ENCODE data around the gene SCN2A. TPM values are rescaled to one million over a fixed set of nuclear protein-coding genes. Genes with fewer than 3 reads are reported as not detected.
"Not testable (repeated sequence)": the region's sequence is repeated elsewhere in the genome, so short reads cannot be mapped to it uniquely, and the experiment has no call there.

The SCN2A gene
- polyA plus RNA-seq, 1 donor from 2014 or later: 0.06 TPM

DNA sequence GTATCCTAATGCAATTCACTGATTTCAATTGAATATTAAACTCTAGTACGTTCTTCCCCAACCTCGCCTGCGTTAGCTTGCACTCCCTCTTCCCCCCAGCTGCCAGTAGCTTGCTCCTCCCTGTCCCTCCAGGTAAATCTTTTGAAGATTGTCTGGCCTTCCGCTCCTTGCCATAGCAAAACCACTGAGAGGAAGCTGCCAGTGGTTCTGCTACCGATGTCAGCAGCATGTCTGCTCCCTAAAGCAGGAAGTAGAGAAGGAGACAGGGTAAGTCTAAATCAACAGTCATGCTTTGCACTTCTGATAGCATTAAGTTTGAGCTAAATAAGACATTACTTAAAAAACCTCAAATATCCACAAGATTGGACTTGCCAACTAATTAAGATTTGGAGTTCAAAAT is 89.1 kb downstream of the SCN2A start:
- Mint-ChIP-seq H3K9me3 (no peaks in the 10 kb centered on the region), H3K27ac (no peak overlapping the region), H3K4me1 (peaks cover 0 to 8% (median 6%) of the 10 kb centered on the region in 3 donors), H3K4me3 (no peak overlapping the region), H3K27me3 (peaks cover 1% of the 10 kb centered on the region), H3K36me3 (no peaks in the 10 kb centered on the region)

GRCh38 chr2:165344276-165344675 is 105.1 kb downstream of the SCN2A start:
- not testable (repeated sequence) for H3K36me3 Mint-ChIP-seq, H3K27me3 Mint-ChIP-seq, H3K4me3 Mint-ChIP-seq, H3K4me1 Mint-ChIP-seq, H3K27ac Mint-ChIP-seq, H3K9me3 Mint-ChIP-seq

DNA sequence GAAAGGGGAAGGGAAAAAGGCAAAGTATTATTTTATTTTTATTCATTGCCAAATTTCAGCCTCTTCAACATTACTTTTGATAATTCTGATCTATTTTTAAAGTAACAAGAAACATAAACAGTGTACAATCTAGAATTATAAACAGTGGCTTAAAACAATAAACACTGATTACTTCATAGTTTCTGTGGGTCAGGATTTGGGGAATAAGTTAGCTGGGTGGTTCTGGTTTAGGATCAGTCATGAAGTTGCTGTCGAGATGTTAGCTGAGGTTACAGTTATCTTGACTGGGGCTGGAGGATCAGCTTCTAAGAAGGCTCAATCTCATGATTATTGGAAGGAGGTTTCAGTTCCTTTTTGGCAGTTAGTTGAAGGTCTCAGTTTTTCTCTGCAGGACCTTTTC is 109.2 kb downstream of the SCN2A start:
- no peak overlapping the region for H3K4me3 Mint-ChIP-seq
- H3K4me1 Mint-ChIP-seq: peaks cover 0 to 4% (median 2%) of the 10 kb centered on the region in 3 donors
- H3K27ac Mint-ChIP-seq: no peak overlapping the region
- no peaks in the 10 kb centered on the region for H3K36me3 Mint-ChIP-seq
- no peaks in the 10 kb centered on the region for H3K27me3 Mint-ChIP-seq
- H3K9me3 Mint-ChIP-seq: no peaks in the 10 kb centered on the region

DNA sequence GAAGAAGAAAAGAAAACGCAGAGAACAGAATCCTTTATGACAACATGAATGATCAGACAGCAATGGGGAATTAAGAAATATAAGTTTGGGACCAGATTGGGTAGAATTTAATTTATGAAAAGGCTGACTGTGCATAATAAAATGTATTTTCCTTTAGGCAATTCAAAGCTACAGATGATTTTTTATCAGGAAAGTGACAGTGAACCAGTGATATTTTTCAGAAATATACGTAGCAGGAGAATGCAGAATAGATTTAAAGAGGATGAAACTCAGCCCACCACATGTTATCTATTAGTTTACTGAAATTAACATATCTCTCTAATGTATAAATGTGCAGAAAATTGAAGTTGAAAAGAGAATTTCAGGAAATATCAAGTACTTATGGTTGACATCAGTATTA is 110.0 kb downstream of the SCN2A start:
- no peak overlapping the region for H3K27ac Mint-ChIP-seq
- no peak overlapping the region for H3K4me3 Mint-ChIP-seq
- H3K27me3 Mint-ChIP-seq: no peaks in the 10 kb centered on the region
- H3K9me3 Mint-ChIP-seq: no peaks in the 10 kb centered on the region
- H3K36me3 Mint-ChIP-seq: no peaks in the 10 kb centered on the region
- peaks cover 0 to 4% (median 2%) of the 10 kb centered on the region in 3 donors for H3K4me1 Mint-ChIP-seq

DNA sequence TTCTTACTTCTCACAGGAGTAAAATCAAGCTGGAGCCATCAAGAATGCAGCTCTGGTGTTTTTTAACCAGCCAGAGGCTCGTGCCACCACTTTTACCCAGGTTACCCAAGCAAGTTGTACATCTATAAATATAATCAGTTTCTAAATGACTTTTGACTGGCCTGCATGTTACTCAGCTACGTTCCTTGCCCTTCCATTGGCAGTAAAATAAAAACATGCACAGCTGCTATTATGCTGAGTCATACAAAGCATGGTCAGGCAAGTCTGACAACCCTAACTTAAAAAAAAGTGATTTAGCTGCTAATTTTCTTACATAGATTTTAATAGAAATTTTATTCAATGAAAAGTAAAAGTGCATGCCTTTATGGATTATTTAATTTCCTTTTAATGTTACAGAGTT is 118.5 kb downstream of the SCN2A start:
- no peaks in the 10 kb centered on the region for H3K27me3 Mint-ChIP-seq
- no peaks in the 10 kb centered on the region for H3K9me3 Mint-ChIP-seq
- no peaks in the 10 kb centered on the region for H3K4me1 Mint-ChIP-seq
- no peak overlapping the region for H3K4me3 Mint-ChIP-seq
- H3K27ac Mint-ChIP-seq: no peak overlapping the region
- H3K36me3 Mint-ChIP-seq: peaks cover 2% of the 10 kb centered on the region

DNA sequence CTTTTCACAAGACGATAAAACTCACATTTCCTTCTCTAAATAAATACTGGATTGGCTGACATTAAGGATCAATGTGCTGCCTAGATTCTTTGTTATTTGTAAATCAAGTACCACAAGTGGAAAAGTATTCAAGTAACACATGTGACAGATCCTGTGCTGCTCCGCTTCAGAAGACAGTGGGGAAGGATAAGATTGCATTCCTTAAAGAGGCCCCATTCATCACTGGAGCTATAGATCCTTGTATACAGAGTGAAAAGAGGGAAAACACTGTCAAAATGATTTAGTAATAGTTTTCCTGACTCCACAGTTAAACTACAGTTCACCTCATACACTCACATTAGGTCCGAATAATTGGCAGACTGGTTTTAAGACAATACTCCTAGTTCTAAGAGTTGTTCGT is 122.3 kb downstream of the SCN2A start:
- Mint-ChIP-seq H3K27me3 (no peaks in the 10 kb centered on the region), H3K4me3 (no peak overlapping the region)

DNA sequence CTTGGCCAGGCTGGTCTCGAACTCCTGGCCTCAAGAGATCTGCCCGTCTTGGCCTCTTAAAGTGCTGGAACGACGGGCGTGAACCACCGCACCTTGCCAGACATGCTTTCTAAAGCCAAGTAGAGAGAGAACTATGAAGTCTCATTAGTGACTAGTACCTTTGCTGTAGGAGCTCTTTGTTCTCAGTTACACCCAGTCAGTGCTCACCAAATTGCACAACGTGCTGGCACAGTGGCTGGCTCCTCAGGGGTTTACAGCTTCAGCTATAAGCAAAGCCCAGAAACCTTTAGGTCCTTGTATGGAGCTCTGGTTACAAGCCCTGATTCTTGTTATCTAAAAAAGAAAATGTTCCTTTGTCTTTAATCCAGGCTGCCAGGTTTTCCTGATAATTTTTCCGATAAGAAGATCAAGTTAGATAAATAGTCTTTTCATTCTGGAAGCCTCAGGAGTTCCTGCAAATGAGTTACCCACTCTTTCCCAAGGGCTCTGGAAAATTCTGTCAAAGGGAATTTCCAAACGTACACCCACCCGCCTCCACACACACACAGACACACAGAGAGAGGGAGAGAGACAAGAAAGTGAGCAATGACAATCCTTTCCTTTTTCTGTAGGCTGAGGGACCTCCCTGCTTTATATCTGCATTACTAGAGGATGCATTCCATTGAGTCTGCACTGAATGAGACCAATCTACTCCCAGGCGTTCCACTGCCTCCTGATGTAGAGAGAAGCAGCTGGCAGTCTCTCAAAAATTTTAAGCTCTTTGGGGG is 130.1 kb downstream of the SCN2A start:
- Mint-ChIP-seq H3K4me1 (no peaks in the 10 kb centered on the region), H3K9me3 (no peaks in the 10 kb centered on the region), H3K27ac (no peak overlapping the region), H3K27me3 (peaks cover 5% of the 10 kb centered on the region), H3K4me3 (no peak overlapping the region), H3K36me3 (no peaks in the 10 kb centered on the region)

More for the DNA sequence above, 122.3 kb downstream of the SCN2A start:
- peaks cover 2% of the 10 kb centered on the region for H3K36me3 Mint-ChIP-seq
- H3K9me3 Mint-ChIP-seq: no peaks in the 10 kb centered on the region
- H3K4me1 Mint-ChIP-seq: no peaks in the 10 kb centered on the region
- no peak overlapping the region for H3K27ac Mint-ChIP-seq

DNA sequence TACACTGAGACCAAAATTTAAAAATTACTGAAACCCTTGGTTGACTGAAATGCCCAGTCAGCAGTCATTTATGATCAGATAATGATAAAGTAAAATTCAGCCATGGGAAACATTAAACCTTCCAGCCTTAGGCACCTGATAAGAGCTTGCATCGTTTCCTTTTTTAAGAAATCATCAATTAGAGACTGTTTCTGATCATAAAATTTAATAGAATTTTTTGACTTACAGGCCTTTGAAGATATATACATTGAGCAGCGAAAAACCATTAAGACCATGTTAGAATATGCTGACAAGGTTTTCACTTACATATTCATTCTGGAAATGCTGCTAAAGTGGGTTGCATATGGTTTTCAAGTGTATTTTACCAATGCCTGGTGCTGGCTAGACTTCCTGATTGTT is 130.7 kb downstream of the SCN2A start:
- Mint-ChIP-seq H3K4me1 (no peaks in the 10 kb centered on the region), H3K36me3 (no peaks in the 10 kb centered on the region), H3K4me3 (no peak overlapping the region), H3K27ac (no peak overlapping the region), H3K9me3 (no peaks in the 10 kb centered on the region), H3K27me3 (peaks cover 5% of the 10 kb centered on the region)

DNA sequence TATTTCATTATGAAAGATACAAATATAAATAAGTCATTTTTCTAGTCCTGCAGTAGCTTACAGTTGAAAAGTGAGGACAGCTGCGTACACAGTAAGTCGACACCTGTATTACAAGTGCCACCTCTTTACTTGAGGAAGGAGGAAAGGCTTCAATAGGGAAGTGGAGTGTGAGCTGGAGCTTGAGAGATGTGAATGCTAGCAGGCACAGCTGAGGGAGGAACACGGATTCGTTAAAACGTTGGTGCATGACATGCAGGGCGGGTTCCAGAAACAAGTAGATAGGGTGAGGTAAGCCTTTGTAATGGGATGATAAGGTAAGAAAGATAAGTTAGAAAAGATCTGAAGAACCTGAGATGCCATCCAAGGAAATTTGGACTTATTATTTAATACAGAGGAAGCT is 132.1 kb downstream of the SCN2A start:
- no peak overlapping the region for H3K4me3 Mint-ChIP-seq
- H3K36me3 Mint-ChIP-seq: no peaks in the 10 kb centered on the region

DNA sequence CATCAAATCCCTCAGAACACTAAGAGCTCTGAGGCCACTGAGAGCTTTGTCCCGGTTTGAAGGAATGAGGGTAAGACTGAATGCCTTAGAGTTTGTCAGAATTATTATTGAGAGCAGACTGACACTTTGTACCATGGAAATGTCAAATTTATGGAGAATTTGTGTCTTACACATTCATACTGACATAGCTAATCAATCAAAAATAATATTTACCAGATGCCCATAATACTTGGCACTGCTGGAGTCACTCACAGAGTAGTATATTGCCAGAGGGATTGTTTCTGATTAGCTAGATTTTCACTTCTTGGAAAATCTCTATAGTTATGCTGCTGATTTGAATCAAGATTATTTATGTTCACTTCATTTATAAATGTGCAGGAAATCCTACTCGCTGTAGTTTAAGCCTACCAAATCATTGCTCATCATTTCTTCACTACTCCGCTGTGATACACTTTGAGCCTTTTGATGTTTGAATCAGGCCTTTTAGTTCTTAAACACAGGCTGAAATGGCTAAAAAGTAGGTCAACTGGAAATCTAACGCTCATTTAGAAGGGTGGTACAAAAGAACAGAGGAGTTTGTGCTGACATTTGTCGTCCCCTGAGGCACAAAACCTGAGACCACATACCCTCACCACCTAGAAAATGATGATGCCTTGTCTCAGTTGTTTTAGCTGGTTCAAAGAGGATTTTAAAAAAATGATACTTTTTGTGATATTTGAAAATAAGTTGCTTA is 134.2 kb downstream of the SCN2A start:
- Mint-ChIP-seq H3K4me3 (no peak overlapping the region), H3K4me1 (no peaks in the 10 kb centered on the region), H3K9me3 (no peaks in the 10 kb centered on the region), H3K36me3 (no peaks in the 10 kb centered on the region), H3K27me3 (peaks cover 5% of the 10 kb centered on the region), H3K27ac (no peak overlapping the region)

More for the DNA sequence above, 132.1 kb downstream of the SCN2A start:
- Mint-ChIP-seq H3K27ac (peak overlapping the region in 1 of 3 donors; percentile 48), H3K9me3 (no peaks in the 10 kb centered on the region), H3K4me1 (no peaks in the 10 kb centered on the region), H3K27me3 (peaks cover 5% of the 10 kb centered on the region)

- Mint-ChIP-seq H3K27me3 (no peaks in the 10 kb centered on the region), H3K4me1 (no peaks in the 10 kb centered on the region), H3K4me3 (no peak overlapping the region), H3K27ac (no peak overlapping the region), H3K36me3 (no peaks in the 10 kb centered on the region), H3K9me3 (no peaks in the 10 kb centered on the region)
Measured at GRCh38 chr2:165376571-165376975, 137.4 kb downstream of the SCN2A start.

- H3K4me1 Mint-ChIP-seq: no peaks in the 10 kb centered on the region
- no peak overlapping the region for H3K4me3 Mint-ChIP-seq
- no peaks in the 10 kb centered on the region for H3K9me3 Mint-ChIP-seq
- H3K27me3 Mint-ChIP-seq: no peaks in the 10 kb centered on the region
- no peaks in the 10 kb centered on the region for H3K36me3 Mint-ChIP-seq
- no peak overlapping the region for H3K27ac Mint-ChIP-seq
Measured at GRCh38 chr2:165382362-165382761, 143.1 kb downstream of the SCN2A start.

DNA sequence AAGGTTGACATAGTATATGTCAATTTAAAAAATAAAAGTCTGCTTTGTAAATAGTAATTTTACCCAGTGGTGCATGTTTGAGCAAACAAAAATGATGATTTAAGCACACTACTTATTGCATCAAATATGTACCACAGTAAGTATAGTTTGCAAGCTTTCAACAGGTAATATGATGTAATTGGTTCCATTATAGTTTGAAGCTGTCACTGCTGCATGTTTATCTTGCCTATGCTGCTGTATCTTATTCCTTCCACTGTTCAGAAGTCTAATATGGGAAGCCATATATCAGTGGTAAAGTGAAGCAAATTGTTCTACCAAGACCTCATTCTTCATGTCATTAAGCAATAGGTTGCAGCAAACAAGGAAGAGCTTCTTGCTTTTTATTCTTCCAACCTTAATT is 151.7 kb downstream of the SCN2A start:
- no peak overlapping the region for H3K27ac Mint-ChIP-seq
- H3K36me3 Mint-ChIP-seq: no peaks in the 10 kb centered on the region
- H3K4me1 Mint-ChIP-seq: no peaks in the 10 kb centered on the region
- H3K27me3 Mint-ChIP-seq: peaks cover 1% of the 10 kb centered on the region
- no peaks in the 10 kb centered on the region for H3K9me3 Mint-ChIP-seq
- no peak overlapping the region for H3K4me3 Mint-ChIP-seq

GRCh38 chr2:165391791-165392190 is 152.6 kb downstream of the SCN2A start:
- no peaks in the 10 kb centered on the region for H3K9me3 Mint-ChIP-seq
- H3K4me3 Mint-ChIP-seq: no peak overlapping the region
- H3K4me1 Mint-ChIP-seq: no peaks in the 10 kb centered on the region
- H3K36me3 Mint-ChIP-seq: no peaks in the 10 kb centered on the region
- H3K27me3 Mint-ChIP-seq: peaks cover 1% of the 10 kb centered on the region
- H3K27ac Mint-ChIP-seq: no peak overlapping the region

- H3K9me3 Mint-ChIP-seq, H3K27ac Mint-ChIP-seq, H3K36me3 Mint-ChIP-seq, H3K27me3 Mint-ChIP-seq, H3K4me1 Mint-ChIP-seq, H3K4me3 Mint-ChIP-seq: not testable (repeated sequence)
Measured at GRCh38 chr2:165398603-165399002, 159.4 kb downstream of the SCN2A start.

- Mint-ChIP-seq H3K9me3 (peaks cover 0 to 1% (median 0%) of the 10 kb centered on the region in 3 donors), H3K27ac (no peak overlapping the region), H3K36me3 (no peaks in the 10 kb centered on the region), H3K4me3 (no peak overlapping the region), H3K27me3 (peaks cover 9% of the 10 kb centered on the region), H3K4me1 (peaks cover 0 to 2% (median 0%) of the 10 kb centered on the region in 3 donors)
Measured at GRCh38 chr2:165401285-165401852, 162.2 kb downstream of the SCN2A start.

Data from IgD-negative memory B cell (primary cell).